Esophagus mucosa (tissue), 1 donor: ENCODE data around the gene LPCAT1. TPM values are rescaled to one million over a fixed set of nuclear protein-coding genes. Genes with fewer than 3 reads are reported as not detected.
"Not testable (repeated sequence)": the region's sequence is repeated elsewhere in the genome, so short reads cannot be mapped to it uniquely, and the experiment has no call there.

Source experiments
- ATAC-seq: fragments of 200-7000 bp; cut with Tn5 transposase; one replicate; pipeline ENCODE4 v1.9.1; 2020
- total RNA-seq: library from RNA; stranded (reverse); gene quantifications from one replicate; pipeline ENCODE4 v1.2.4, GENCODE V29; 2023
- donor health status: DM: yes; HTN: yes; CAD: no.

LPCAT1 gene
- total RNA-seq, 1 donor from 2014 or later: 15.0 TPM

GRCh38 chr5:1441166-1441865 is 82.4 kb downstream of the LPCAT1 start:
- ATAC-seq: no peak

GRCh38 chr5:1440098-1440493 is 83.7 kb downstream of the LPCAT1 start:
- ATAC-seq: no peak

GRCh38 chr5:1439388-1440097 is 84.2 kb downstream of the LPCAT1 start:
- ATAC-seq: no peak

DNA sequence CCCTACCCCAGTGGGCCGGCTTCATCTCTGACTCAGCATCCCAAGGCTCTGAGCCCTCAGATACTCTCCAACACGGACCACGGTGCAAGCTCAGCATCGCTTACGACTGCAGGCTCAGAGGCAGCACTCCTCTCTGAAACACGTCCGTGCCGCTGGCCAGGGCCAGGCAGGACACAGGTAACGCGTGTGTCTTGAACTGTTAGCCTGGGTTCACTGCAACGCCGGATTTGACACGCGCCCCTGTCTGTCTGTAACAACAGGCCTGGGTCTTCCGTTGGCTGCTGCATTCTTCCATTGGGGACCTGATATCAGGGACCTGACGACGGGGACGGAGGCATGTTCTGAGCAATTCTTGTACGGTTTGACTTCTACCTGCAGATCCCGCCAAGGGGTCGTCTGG is 84.9 kb downstream of the LPCAT1 start:
- no peak for ATAC-seq

- no peak for ATAC-seq
Observed at GRCh38 chr5:1437876-1438559, 85.7 kb downstream of the LPCAT1 start.

- peak; percentile 51 for ATAC-seq
Observed at GRCh38 chr5:1437226-1437829, 86.4 kb downstream of the LPCAT1 start.

DNA sequence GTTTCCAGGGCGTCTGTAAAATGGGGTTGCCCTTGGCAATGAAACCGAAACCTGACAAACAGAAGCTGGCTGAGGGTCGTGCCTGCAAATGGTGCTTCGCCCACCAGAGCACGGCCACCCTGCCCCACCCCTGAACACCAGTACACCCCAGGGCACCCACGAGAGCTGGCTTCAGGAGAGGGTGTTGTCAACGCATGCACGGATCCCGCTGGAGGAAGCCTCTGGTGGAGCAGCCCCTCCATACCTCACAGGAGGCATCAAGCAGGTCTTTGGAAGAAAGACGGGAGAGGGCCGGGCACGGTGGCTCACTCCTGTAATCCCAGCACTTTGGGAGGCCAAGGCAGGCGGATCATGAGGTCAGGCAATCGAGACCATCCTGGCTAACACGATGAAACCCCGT is 87.1 kb downstream of the LPCAT1 start:
- ATAC-seq: no peak

DNA sequence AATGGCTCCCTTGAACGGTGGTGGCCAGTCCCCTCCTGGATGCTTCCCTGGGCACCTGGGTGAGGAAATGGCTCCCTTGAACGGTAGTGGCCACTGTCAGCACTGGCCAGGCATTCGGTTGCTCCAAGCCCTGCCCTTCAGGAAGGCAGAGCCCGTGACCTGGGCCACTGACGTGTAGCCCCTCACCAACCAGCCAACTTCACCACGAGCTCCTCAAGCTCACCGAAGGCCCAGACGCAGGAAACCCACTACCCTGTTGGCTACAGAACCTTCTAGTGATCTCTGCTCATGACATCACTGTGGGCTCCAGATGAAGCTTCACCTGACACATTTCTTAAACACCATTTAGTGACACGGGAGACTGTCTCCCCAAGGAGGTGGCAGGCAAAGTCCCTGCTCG is 87.7 kb downstream of the LPCAT1 start:
- ATAC-seq: no peak

DNA sequence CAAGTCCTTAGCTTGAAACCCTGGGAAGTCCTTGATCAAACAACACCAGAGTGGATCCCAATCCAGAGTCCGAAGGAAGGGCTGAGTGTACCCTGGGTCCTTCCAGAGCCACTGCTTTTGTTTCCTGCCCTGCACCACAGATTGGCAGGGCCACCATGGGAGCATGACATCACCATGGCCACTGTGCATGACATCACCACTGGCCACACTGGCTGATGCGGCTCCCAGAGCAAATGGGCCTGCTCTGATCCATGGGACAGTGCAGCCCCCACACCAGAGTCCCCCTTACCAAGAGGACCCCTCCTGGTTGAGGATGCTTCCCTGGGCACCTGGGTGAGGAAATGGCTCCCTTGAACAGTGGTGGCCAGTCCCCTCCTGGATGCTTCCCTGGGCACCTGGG is 88.4 kb downstream of the LPCAT1 start:
- no peak for ATAC-seq

GRCh38 chr5:1432296-1432695 is 91.5 kb downstream of the LPCAT1 start:
- ATAC-seq: no peak

GRCh38 chr5:1431896-1432295 is 91.9 kb downstream of the LPCAT1 start:
- ATAC-seq: no peak

- ATAC-seq: peak; percentile 34
Observed at GRCh38 chr5:1431021-1431811, 92.5 kb downstream of the LPCAT1 start.

DNA sequence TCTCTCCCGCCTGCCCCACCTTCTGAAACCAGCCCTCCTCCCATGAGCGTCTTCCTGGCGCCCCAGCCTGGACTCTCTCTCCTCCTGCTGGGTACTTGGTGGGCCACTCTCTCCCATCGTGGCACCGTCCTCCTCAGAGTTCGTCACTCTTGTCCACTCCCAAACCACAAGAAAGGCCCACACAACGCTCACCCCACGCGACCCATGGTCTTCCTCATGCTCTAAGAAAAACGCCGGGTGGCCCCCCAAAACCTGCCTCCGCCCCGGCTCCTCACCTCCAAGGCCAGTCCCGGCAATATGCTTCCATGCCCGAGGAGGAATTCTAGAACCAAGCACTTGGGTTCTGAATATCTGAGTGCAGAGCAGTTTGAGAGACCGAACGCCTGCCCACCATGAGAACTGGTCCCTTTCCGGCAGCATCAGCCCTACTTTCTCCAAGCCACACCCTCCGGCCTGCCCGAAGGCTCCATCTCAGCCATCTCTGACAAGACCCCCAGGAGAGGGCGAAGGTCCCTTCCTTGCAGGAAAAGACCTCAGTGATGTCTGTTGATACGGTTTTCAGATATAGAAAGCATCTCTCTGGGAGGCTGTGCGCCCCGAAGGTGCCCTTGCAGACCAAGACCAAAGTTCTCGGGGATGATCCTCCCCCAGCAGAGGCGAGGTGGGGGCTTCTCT is 93.5 kb downstream of the LPCAT1 start:
- no peak for ATAC-seq

DNA sequence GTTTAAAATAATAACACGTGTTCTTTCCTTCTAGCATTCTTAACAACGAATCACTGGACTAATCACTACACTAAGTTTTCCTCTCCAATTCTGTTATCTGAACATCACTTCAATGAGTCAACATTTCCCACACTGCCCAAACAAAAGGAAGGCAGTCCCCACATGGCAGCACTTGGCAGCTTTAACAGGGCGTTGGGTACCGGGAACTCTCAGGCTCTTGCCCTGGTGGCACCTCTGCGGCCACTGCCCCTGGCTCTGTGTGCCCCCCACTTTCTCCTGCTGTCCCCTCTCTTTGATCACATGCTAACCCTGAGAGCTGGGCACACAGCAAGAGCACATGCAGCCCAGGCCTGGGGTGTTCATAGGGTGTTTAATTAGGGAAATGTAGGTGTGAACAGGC is 94.3 kb downstream of the LPCAT1 start:
- no peak for ATAC-seq

GRCh38 chr5:1429066-1429465 is 94.7 kb downstream of the LPCAT1 start:
- no peak for ATAC-seq

DNA sequence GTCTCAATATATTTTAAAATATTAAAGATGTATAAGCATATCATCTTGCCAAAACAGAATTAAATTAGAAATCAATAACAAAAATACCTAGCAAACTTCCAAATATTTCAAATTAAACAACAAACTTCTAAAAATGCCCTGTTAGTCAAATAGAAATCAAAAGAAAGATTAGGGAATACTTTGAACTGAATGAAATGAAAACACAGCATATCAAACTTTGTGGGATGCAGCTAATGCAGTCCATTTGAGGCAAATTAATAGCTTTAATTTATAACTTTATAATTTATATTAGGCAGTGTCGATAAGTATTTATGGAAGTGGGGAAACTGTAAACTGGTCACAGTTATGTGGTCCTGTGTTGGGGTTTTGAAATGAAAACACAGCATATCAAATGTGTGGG is 95.7 kb downstream of the LPCAT1 start:
- ATAC-seq: no peak

DNA sequence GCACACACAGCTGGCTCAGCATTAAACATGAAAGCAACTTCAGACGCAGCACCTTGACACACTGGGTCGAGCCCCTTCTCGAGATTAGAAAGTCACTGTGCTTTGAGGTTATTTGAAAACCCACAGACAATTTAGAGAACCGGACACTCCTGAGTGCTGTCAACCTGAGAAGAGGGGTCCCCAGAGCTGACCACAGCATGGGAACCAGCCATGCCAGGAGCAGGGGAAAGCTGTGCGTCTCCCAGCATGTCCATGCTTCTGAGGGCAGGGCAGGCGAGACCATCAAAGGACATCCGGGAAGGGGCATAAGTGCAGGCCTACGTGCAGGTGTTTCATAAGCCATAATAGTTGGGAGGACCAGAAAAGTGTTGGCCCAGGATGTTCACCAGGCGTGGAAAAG is 99.0 kb downstream of the LPCAT1 start:
- no peak for ATAC-seq

- no peak for ATAC-seq
Observed at GRCh38 chr5:1423901-1424603, 99.7 kb downstream of the LPCAT1 start.

DNA sequence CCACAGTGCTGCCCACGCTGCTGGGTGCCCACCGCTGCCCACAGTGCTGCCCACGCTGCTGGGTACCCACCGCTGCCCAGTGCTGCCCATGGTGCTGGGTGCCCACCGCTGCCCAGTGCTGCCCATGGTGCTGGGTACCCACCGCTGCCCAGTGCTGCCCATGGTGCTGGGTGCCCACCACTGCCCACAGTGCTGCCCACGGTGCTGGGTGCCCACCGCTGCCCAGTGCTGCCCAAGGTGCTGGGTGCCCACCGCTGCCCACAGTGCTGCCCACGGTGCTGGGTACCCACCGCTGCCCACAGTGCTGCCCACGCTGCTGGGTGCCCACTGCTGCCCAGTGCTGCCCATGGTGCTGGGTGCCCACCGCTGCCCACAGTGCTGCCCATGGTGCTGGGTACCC is 101.2 kb downstream of the LPCAT1 start:
- ATAC-seq: not testable (repeated sequence)

DNA sequence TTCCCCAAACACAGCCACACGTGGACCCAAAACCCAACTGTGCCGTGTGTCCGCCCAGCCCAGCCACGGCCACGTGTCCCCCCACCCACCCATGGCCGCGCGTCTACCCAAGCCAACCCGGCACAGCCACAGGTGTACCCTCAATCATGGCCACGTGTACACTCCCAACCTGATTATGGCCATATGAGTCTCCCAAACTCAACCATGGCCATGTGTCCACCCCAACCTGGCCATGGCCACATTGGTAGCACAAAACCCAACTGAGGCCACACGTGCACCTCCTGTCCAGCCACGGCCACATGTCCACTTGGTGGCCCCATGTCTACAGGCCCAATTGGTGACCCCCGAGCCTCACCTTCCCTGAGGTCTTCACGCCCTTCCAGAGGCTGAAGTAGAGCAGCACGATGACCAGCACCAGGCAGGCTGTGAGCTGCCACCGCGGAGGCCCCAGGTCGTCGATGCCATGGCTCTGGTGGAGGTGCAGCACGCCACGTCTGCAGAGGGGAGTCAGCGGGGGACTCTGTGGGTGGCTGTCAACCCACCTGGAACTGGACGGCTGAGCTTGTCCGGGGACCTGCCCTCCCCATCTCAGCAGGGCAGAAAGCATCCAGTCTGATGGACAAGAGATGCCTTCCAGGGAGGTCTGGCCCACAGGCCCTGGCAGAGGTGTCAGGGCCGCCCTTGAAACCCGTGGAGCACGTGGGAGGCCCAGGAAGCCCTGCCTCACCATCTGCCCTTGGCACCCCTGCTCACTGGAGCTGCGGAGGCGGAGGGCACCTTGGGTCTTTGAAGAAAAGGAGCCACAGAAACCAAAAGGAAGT is 102.0 kb downstream of the LPCAT1 start:
- no peak for ATAC-seq
